Activated CD8-positive, alpha-beta memory T cell treated with anti-CD3 and anti-CD28 coated beads, Interleukin-2, amount 50 U/mL, for 4 hours (primary cell): ENCODE data around the gene EAF2.
"Not testable (repeated sequence)": the region's sequence is repeated elsewhere in the genome, so short reads cannot be mapped to it uniquely, and the experiment has no call there.

Source experiments
- DNase-seq: peaks from one replicate; pipeline ENCODE4 v3.0.0-alpha.2; 2020

Gene EAF2

GRCh38 chr3:121834671-121835464, at the start of gene EAF2, which contains the start of gene IQCB1:
Gene EAF2 (plus strand): TSS chr3:121835209. CDS start chr3:121835286, 77 bp downstream.
Gene IQCB1 (minus strand): TSS chr3:121835060. CDS start chr3:121828960, 6,100 bp downstream.
- DNase-seq, result peak; percentile 94

GRCh38 chr3:121786485-121786884, 48.5 kb upstream of the EAF2 start:
- DNase-seq, result no peak

GRCh38 chr3:121793078-121793477, 41.9 kb upstream of the EAF2 start:
- DNase-seq, result no peak

GRCh38 chr3:121794264-121794983, 40.6 kb upstream of the EAF2 start:
- DNase-seq, result no peak

- DNase-seq, result no peak
Observed at GRCh38 chr3:121796970-121797369, 38.0 kb upstream of the EAF2 start.

- no peak for DNase-seq
Observed at GRCh38 chr3:121800906-121801305, 34.1 kb upstream of the EAF2 start.

- no peak for DNase-seq
Observed at GRCh38 chr3:121803771-121804320, 31.2 kb upstream of the EAF2 start.

GRCh38 chr3:121809249-121809648, 25.8 kb upstream of the EAF2 start:
- DNase-seq, result no peak

- DNase-seq, result no peak
Observed at GRCh38 chr3:121817753-121818152, 17.3 kb upstream of the EAF2 start.

GRCh38 chr3:121818578-121818977, 16.4 kb upstream of the EAF2 start:
- no peak for DNase-seq

- DNase-seq, result no peak
Observed at GRCh38 chr3:121819236-121819635, 15.8 kb upstream of the EAF2 start.

GRCh38 chr3:121821421-121822199, 13.4 kb upstream of the EAF2 start:
- no peak for DNase-seq

- DNase-seq, result no peak
Observed at GRCh38 chr3:121822973-121823372, 12.0 kb upstream of the EAF2 start.

GRCh38 chr3:121834157-121834670, 795 bp upstream of the EAF2 start:
- no peak for DNase-seq

- no peak for DNase-seq
Observed at GRCh38 chr3:121835465-121835801, 424 bp downstream of the EAF2 start.

- no peak for DNase-seq
Observed at GRCh38 chr3:121836064-121836463, 1.1 kb downstream of the EAF2 start.

GRCh38 chr3:121836481-121836880, 1.5 kb downstream of the EAF2 start:
- no peak for DNase-seq

GRCh38 chr3:121839962-121840361, 5.0 kb downstream of the EAF2 start:
- DNase-seq, result no peak

GRCh38 chr3:121844892-121845291, 9.9 kb downstream of the EAF2 start:
- DNase-seq, result no peak

- DNase-seq, result no peak
Observed at GRCh38 chr3:121852256-121852655, 17.2 kb downstream of the EAF2 start.

- DNase-seq, result no peak
Observed at GRCh38 chr3:121855555-121855954, 20.5 kb downstream of the EAF2 start.

- not testable (repeated sequence) for DNase-seq
Observed at GRCh38 chr3:121857778-121858177, 22.8 kb downstream of the EAF2 start.

- DNase-seq, result not testable (repeated sequence)
Observed at GRCh38 chr3:121863247-121863646, 28.2 kb downstream of the EAF2 start.
